H1 (cell line): ENCODE data around the gene ZFP91. TPM values are rescaled to one million over a fixed set of nuclear protein-coding genes. Genes with fewer than 3 reads are reported as not detected.

Source experiments
- SP1 ChIP-seq: IDR thresholded peaks from 2 replicates; pipeline ENCODE4 v1.6.1; 2011; ENCODE audit warnings: low read depth, low read length
- ZNF274 ChIP-seq: IDR thresholded peaks from 2 replicates; pipeline ENCODE4 v1.7.0; 2012; ENCODE audit warnings: low read length, borderline replicate concordance; ENCODE audit errors: extremely low read depth
- polyA plus RNA-seq, 7 experiments: library from polyadenylated mRNA; depleted of rRNA in 3 of 7; stranded (reverse) in 5 of 7; unstranded in 2 of 7; fragments of >200 nt in 5 of 7; fragments of 200-250 nt in 2 of 7; gene quantifications; 1 replicate in 5 of 7; 2 replicates in 1 of 7; 4 replicates in 1 of 7; pipeline versions ENCODE4 v1.2.1 to v1.2.3, GENCODE V29; 2011 to 2013; ENCODE audit warnings: missing spikeins in 2 of 7, mixed read lengths in 2 of 7
- total RNA-seq: library from RNA; stranded (reverse); fragmentation: NEBNext Ultra II Directional; extraction: Animal tissue kit (Norgen Biotek cat#: 25700); gene quantifications from 2 replicates; pipeline ENCODE4 v1.2.1, GENCODE V29; 2021

The ZFP91 gene
- total and polyA plus RNA-seq, 2 of the 8 experiments (the other 6 are each of a cell fraction or from before 2014, with no cell fraction given), result 10.7 to 29.0 TPM

GRCh38 chr11:58608331-58608730 lies 29.5 kb downstream of the ZFP91 start (continued):
- no peak for TF ChIP-seq ZNF274
- no peak for TF ChIP-seq SP1
